HG03045 (cell line): Measurements from ENCODE around the gene HOXA6.

Experiments used
- ATAC-seq: cut with Tn5 transposase; IDR thresholded peaks from one replicate; pipeline ENCODE4 v1.9.1; 2021; ENCODE audit warnings: mild to moderate bottlenecking, moderate library complexity; ENCODE audit not compliant: unreplicated experiment

HOXA6 gene

DNA sequence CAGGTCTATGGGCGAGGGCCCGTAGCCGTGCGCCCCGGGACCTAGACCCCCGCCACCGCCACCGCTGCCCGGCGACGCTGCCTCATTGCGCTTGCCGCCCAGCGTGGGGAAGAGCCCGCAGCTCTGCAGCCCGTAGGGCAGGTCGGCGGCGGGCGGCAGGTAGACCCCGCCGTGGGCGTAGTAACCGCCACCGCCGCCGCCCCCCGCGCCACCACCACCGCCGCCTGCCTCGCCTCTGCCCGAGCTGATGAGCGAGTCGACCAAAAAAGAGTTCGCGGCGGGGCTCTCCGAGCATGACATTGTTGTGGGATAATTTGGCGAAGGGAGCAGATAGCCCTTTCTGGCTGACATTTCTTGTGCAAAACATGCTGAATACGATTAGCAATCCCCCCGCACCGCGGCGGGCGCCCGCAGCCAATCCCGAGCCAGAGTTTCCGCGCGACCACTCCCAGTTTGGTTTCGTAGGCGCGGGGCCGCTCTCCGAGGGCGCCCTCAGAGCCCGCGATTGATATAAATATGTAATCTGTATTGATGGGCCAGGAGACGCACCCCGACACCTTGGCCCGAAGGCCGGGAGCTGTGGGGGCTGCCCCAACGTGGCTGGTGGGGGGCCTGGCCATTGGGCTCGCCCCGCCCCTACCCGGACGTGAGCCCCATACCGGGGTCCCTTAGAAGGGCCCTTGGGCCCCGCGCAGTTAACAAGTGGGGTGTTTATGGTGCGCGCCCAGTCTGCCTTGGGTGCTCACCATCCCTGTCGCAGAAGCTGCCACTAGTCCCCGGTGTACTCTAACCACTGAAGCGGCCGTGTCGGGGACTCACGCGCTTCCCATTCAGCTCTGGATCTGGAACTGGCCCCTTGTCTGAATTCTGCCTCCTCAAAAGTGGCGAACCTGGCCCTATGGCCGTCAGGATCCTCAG, 26.6 kb upstream of the HOXA6 start, which contains the start of gene HOXA10:
TSS of gene HOXA10 (minus strand) at position 365 of the 918 bp plus-strand sequence. CDS start at position 351, 14 bp downstream.
- no peak for ATAC-seq

DNA sequence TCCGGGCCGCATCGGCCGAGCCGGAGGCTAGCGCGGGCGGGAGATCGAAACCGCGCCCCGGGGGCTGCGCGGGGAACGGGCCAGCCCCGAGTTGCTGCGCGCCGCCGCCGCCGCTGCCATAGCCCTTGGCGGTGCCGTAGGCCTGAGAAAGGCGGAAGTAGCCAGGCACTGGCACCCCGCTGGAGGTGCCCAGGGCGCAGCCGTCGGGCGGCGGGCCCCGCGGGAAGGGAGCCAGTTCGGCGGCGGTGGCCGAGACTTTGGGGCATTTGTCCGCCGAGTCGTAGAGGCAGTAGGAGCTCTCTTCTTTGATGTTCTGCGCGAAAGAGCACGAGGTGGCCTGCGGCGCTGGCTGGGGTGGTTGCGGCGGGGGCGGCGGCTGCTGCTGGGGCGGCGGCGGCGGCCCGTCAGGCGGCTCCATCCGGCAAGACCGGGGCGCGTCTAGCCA, 26.0 kb upstream of the HOXA6 start:
- no peak for ATAC-seq

DNA sequence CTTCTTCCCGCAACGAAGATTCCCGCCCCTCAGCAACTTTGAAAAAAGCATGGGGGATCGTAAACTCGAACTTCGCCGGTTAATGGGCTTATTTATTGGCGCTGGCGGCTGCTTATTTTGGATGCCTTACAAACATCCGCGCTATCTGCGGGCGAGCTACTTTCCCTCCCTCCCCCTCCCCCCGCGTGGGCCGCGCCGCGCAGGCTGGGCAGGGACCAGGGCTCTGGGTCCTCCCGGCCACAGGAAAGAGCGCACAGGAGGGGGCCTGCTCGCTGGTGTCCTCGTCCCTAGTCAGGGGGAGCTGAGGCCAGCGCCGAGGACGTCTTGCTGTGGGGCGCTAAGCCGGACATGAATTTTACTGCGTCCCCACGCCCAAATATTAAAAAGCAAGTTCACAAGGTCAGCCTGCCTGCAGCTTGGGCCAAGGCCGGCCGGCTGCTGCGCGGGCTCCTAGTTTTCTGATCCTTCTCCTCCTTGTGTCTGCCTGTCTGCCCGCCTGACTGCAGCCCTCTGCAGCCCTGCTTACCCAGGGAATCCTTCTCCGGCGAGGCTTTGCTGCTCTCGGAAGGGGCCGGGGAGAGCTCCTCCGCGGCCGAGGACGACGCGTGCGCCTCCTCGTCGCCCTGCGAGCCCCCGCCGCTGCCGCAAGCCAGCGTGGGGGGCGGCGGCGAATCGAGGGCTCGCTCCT, 25.4 kb upstream of the HOXA6 start:
- ATAC-seq, result no peak

DNA sequence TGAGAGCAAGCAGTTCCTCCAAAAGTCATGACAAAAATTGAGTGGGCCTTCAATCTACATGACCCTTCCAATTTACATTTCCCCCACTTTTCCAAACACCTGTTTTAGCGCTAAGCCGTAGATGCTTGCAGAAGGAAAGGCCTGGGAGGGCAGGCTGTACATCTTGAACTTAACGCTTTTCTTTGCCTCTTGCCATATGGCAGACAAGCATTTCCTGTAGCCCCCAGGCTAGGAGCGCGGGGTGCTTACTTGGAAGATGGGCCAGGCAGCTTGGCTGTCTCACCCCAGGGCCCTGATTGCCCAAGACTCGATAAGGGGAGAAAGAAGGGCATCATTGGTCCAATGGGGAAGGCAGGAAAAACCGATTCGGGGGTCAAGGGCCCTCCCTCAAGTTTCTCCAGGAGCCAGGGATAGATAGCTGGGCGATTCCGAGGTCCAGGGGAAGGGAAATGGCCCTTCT, 24.8 kb upstream of the HOXA6 start:
- ATAC-seq, result no peak

DNA sequence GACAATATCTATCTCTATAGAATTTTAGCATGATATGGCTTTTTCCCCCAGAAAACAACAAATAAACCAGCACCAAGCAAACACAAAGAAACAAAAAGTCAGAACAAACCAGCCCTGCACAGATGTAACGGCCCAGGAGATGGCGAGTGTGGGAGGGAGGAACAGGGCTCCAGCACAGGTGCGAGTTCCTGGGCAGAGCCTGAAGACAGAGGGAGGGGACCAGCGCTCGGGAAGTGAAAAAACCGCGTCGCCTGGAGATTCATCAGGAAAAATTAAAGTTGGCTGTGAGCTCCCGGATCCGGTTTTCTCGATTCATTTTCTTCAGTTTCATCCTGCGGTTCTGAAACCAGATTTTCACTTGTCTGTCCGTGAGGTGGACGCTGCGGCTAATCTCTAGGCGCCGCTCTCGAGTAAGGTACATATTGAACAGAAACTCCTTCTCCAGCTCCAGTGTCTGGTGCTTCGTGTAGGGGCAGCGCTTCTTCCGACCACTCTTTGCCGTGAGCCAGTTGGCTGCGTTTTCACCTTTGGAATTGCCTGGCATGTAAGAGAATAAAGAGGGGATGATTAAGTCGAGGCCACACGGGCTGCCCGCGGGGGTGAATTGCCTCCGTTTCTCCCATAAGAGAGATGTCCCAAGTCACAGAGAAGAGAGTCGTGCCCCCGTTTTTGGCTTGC, 24.2 kb upstream of the HOXA6 start:
- no peak for ATAC-seq

DNA sequence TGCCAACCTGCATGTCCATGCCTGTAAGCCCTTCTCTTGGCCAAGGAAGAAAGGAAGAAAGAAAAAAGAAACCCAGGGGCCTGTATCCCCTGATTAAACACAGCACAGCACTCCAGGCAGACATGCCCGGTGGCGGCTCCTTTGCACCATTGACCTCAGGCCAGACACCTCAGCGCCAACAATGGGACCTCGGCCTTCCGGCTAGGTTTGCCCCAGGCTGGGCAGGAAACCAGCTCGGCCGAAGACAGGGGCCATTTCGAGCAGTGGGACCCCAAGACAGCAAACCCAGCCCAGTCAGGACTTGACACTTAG, 23.7 kb upstream of the HOXA6 start:
- ATAC-seq, result no peak

DNA sequence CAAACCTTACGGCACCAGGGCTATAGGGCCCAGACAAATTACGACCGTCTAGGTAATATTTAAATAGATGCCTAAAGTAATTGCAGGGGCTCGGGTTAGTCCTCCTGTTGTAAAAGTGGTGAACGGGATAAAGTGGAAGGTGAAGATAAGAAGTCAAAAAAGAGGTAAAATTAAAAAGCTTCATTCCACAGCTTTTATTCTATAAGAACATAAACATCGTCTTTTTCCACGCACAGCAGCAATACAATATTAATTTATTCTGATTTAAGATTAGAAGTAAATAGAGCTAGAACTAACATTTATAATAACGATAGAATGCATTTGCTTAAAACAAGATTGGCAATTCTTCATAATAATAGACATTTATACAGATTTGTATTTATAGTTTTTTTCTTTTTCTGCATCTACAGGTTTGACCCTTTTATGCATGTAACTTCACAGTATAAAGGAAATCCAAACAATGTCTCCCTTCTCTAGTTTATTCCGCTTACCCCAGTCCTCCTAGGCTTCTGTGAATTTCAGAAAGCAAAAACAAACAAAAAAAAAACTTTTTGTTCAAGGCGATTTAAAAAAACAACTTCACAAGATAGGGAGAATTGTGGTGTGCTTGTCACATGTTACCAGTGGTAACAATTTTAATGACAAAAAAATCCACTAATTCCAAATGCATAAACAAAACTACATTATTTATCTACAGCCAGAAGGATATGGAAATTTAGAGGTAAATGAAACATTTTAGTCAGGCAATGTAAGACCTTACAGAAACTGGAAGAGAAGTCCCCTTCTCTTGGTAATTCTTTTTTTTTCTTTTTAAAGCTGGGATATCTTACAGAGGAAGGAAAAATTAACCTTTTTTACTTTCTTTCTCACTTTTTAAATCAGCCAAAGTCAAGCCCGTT, 23.1 kb upstream of the HOXA6 start:
- no peak for ATAC-seq

DNA sequence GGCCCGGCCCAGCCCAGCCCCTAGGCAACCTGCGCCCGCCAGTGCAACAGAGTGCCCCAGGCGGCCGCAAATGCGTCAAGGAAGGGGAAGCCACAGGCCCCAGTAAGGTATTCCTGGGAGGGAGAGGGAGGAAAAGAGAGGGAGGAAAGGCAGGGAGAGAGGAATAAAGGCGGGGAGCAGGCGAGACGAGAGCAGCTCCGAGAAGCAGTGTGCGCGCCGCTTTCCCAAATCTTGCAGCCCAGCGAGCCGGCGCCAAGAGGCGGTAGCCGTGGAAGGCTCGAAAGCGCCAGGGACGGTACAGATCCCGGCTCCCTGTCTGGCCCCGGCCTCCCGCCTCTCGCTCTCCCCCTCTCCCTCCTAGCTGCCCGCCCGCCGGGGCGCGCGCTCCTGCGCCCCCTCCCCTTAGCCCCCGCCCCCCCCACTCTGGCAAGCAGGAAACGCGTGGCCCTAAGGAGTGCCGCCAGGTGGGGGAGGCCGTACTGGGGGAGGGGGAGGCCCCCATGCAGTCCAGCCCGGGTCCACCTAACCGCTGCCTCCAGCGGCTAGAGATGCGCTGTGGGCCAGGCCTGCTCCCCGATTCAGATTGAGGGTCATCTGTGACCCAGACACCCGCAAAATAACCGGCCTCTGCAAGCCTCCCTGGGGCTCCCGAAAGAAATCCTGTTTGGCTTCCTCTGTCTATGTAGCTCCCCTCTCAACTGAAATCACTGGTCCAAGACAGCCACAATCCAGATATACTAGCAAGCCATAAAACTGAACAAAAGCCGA, 22.3 kb upstream of the HOXA6 start:
- ATAC-seq, result no peak

DNA sequence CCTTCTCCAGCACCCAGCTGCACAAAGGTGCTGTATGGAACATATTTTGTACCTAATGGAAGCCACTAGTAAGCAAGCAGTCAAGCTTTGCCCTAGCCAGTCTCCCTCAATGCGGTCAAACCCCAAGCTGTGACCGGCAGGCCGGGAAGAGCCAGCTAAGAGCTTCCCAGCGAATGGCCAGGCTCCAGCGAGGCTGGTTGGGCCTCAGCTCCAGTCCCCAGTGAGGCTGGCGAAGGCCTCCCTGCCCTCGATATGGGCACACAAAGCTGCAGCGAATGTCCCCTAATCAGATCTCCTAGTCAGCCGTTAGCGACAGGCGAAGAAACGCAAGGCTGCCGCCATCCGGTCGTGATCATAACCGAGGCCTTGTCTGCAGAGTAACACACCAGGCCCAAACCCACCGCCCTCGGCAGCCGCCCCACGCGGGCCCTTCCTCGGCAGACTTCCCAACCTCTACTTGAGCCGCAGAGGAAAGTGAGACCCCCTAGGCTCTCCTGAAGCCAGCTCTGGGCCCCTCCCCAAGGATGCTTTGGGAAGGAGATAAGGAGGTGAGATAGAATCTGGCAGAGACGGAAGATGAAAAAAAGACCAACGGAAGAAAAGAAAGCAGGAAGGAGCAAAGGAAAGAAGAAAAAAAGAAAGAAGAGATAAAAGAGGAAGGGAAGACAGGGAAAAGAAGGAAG, 20.8 kb upstream of the HOXA6 start:
- ATAC-seq, result no peak

DNA sequence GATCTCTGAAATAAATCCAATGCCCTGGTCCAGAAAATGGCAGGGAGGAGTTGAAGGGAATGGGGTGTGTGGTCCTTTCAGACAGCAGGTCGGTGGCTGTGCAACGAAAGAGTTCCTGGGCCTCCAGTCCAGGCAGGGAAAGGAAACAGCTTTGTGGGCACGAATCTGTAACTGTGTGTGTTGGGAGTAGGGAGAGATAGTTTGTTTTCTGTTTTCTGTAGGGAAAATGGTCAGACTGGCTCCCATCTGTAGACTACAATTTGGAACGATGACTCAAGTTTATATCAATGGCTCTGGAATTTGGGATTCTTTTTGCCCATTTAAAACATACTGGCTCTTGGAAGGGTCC, 20.3 kb upstream of the HOXA6 start:
- ATAC-seq, result no peak

DNA sequence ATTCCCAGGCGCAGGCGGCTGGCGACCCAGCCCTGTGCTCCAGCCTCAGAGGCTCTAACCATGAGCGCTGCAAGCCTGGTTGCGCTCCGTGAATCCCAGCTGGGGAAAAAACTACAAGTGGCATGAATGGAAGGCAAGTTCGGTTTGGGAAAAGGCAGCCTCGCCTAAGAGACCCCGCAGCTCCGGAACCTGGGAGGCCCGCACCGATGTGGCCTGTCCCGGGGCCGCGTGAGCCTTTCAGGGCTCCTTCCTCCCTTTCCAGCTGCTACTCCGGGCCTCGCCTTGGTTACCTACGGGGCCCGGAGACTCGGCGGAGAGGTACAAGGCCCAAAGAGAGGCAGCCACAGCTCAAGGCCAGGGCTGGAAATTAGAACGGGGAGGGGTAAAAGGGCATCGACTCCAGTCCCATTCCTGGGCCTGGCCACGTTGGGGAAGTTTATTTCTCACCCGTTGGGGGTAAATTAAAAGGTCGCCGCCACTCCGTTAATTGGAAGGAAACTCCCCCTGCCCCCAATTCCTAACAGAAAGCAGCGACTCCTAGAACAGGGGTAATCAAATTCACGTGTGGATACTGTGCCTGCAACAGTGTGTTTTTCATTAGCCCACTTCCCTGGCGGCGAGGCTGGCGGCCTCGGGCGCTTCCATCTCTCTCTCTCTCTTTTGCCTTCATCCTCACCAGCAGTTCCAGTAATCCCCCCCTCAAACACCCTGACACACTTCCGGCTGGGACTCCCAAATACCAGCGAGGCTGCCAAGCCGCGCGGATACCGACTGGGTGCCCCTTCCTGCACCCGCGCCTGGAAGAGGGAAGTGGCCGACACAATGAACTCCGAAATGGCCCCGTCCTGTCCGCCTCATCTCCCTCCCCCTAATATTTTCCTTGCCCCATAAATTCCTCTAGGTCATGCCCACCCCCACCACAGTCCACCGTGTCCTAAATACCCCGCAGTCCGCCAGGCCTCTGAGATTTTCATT, 19.2 kb upstream of the HOXA6 start:
- no peak for ATAC-seq

DNA sequence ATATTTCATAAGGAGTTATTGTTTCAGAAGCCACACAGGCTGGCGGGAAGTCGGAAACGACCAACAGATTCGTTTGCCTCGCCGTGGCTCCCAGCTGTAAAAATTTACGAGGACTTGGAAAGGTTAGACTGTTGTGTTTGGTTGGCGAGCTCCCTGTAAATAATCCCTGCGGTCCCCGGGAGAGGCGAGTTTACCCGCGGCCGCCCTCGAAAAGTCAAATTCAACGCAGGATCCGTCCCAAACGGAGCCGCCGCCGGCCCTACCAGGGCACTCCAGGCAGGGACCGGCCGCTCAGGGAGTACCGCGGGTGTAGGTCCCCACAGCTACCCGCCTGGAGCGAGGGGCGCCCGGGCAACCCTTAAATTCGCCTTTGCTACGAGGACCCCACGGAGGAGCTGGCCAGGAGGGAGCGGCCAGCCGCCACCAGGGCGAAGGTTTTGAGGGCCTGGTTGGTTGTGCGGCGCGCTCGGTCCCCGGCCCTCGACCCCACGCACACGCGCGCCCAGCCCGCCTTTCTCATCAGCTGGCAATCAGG, 18.5 kb upstream of the HOXA6 start:
- no peak for ATAC-seq

DNA sequence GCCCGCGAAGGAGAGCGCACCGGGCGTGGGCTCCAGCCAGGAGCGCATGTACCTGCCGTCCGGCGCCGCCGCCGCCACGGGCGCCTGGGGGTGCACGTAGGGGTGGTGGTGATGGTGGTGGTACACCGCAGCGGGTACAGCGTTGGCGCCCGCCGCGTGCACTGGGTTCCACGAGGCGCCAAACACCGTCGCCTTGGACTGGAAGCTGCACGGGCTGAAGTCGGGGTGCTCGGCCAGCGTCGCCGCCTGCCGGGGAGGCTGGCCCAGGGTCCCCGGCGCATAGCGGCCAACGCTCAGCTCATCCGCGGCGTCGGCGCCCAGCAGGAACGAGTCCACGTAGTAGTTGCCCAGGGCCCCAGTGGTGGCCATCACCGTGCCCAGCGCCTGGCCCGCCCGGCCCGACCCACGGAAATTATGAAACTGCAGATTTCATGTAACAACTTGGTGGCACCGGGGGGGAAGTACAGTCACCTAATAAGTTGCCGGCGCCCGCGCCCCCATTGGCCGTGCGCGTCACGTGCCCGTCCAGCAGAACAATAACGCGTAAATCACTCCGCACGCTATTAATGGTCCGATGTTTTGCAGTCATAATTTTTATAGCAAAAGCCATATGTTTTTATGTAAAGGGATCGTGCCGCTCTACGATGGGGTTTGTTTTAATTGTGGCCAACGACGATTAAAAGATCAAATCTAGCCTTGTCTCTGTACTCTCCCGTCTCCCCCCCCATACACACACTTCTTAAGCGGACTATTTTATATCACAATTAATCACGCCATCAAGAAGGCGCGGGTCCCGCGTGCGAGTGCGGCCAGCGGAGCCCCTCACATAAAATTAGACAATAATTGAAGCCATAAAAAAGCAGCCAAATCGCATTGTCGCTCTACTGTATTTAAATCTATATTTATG, 17.8 kb upstream of the HOXA6 start, which contains the start of gene HOXA9:
TSS of gene HOXA9 (minus strand) at position 449 of the 907 bp plus-strand sequence. CDS start at position 369, 80 bp downstream.
- ATAC-seq, result no peak

DNA sequence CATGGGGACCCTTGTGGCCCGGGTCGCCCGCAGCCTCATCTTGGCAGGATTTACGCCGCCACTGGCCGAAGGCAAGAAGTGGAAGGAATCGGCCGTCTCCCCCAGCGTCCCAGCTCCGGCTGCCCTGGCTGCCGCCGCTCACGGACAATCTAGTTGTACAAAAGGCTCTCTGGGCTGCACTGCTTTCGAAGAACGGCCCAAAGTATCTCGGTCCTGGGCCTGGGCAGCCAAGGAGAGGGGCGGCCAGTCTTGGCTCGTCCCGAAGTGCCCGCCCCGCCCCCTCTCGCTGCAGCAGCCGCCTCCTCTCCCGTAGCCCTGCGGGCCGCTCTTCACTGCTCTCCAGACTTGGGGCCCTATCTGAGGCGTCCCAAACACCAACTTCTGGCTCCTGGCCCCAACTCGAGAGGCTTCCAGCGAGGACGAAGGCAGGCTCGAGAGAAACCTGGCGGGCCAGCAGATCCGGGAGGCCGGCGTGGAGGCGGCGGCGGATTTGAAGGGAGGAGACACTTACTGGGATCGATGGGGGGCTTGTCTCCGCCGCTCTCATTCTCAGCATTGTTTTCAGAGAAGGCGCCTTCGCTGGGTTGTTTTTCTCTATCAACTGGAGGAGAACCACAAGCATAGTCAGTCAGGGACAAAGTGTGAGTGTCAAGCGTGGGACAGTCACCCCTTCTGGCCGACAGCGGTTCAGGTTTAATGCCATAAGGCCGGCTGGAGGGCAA, 17.0 kb upstream of the HOXA6 start:
- ATAC-seq, result no peak

DNA sequence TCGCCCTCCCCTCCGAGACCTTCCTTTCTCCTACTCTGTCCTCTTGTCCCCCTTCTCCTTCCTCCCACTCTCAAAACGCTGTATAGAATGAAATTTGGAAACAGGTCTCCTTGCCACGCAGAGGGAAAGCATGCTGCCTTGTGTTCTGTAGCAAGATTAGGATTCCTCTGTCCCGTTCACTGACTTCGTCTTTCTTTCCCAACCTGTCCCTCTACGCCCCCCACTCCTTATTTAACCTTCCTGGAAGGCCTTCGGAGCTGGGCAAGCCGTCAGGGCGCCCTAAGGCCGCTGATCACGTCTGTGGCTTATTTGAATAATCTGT, 16.4 kb upstream of the HOXA6 start:
- no peak for ATAC-seq
